HG03575 (cell line): Measurements from ENCODE around the gene TAPBPL.

Experiments used
- ATAC-seq: cut with Tn5 transposase; IDR thresholded peaks from one replicate; pipeline ENCODE4 v1.9.1; 2021; ENCODE audit not compliant: unreplicated experiment, insufficient number of reproducible peaks, low FRiP score; ENCODE audit errors: extremely low read depth

TAPBPL gene

GRCh38 chr12:6434205-6435140 is 17.4 kb upstream of the TAPBPL start:
- no peak for ATAC-seq

GRCh38 chr12:6435961-6436715 is 15.7 kb upstream of the TAPBPL start:
- no peak for ATAC-seq

DNA sequence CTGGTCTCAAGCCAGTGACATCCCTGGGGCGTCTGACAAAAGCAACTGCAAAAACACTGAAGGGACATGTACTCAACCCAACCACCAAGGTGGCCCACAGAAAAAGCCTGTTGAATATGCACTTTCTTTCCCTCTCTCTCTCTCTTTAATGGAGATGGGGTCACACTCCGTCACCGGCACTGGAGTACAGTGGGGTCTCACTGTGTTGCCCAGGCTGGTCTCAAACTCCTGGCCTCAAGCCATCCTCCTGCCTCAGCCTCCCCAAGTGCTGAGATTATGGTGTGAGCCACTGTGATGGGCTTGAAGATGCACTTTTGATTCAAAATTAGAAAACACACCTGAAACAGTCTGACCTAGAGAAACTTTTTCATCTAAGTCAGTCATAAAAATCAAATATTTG is 14.3 kb upstream of the TAPBPL start:
- no peak for ATAC-seq

DNA sequence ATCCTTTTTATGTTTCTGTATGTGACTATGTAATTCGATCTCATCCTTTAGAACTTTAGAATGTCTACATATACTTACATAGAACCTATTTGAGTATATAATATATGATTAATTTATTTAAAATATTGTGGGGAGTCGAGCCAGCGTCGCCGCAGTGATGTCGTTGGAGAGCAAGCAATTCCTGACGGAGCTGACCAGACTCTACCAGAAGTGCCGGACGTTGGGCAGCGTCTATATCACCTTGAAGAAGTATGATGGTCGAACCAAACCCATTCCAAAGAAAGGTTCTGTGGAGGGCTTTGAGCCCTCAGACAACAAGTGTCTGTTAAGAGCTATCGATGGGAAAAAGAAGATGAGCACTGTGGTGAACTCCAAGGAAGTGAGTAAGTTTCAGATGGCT is 13.5 kb upstream of the TAPBPL start:
- no peak for ATAC-seq

DNA sequence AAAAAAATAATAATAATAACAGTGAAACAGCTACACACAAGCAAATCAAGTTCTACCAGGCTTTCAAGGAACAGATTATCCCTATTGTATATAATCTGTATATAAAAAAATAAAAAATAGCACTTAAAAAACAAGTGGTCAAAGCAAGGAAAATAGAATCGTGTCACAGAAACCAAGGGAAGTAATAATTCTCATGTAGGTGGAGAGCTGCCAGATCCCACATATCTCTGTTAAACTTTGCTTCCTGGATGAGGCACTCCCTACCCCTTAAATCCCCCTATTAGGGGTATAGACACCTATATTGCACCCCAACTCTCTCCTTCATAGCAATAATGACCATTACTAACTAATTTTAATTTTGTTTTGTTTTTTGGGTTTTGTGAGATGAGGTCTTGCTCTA is 11.5 kb upstream of the TAPBPL start:
- ATAC-seq = no peak

DNA sequence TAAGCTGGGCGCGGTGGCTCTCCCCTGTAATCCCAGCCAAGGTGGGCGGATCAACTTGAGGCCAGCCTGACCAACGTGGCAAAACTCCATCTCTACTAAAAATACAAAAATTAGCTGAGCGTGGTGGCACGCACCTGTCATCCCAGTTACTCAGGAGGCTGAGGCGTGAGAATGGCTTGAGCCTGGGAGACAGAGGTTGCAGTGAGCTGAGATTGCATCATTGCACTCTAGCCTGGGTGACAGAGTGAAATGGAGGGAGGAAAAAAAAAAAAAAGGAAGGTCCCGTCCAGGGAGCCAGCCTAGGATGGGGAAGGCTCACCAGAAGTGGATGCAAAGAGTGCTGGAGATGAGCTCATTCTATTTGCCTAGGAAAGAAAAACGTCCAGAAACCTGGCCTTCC is 9.0 kb upstream of the TAPBPL start:
- ATAC-seq = no peak

DNA sequence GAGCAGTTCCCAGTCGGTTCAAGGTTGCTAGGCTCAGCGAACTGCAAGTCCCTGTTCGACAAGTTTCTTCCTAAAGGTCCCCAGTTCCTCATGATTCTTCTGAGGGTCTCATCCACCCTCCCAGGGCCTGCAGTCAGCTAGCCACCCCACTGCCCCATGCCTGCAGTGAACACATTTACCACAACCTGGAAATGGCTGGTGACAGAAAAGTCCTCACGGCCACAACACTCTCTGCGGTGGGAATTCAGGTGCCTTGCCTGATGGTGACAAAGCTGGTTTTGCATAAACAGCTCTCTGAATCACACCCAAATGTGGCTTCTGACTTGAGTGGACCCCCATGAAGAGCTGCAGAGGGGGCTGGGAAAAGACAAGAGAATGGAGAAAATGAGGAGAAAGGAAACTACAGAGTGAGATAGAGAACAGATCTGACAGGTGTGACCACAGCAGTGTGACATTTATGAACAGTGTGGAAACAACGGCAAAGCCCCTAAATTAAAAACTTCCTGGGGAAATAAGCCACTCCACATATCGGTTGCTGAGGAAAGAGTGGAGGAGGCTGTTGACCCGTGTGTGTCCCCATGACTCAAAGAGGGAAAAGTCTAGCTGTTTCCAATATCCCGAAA is 8.4 kb upstream of the TAPBPL start:
- no peak for ATAC-seq

DNA sequence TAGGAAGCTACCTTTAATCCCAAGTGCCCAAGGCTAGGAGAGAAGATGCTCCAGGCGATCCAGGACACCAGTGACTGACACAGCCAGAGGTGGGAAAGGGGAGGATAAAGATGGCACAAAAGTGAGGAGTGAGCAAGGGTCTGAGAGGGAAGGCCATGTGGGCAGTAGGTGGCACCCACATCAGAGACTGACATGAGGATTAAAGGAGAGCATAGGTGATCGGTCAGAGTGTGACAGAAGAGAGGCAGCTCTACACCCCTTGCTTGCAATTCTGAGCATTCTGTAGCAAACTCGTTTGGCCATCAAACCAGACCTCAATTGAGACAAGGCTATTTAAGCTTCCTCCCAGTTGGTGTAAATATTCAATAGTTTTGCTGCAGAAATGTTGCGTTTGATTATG is 7.8 kb upstream of the TAPBPL start:
- no peak for ATAC-seq

- ATAC-seq = no peak
Measured at GRCh38 chr12:6444704-6445688, 6.8 kb upstream of the TAPBPL start, which contains the start of gene CD27. TSS of gene CD27 (plus strand) at chr12:6444955. CDS start at chr12:6445096, 141 bp downstream.

DNA sequence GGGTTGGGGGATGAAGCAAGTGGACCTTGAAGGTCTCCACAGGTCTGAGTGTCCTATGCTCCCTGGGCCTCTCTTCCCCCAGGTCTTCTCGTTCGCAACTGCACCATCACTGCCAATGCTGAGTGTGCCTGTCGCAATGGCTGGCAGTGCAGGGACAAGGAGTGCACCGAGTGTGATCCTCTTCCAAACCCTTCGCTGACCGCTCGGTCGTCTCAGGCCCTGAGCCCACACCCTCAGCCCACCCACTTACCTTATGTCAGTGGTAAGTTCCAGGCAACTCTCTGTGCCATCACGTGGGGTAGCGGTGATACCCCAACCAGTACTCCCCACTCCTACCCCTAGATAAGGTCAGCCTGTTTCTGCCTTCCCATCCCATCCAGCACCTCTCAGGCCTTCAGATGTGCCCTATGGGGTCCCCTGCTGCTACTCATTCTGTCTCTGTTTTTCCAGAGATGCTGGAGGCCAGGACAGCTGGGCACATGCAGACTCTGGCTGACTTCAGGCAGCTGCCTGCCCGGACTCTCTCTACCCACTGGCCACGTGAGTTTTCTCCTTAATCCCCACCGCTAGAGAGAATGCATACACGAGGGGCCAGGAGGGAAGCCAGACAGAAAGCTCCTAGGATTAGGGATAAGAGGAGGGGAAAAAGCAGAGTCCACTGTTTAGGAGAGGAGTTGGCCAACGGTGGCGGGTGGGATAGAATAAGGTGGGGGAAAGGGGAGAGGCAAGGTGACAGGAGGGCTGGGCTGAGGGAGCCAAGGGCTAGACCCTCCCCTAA is 1.6 kb upstream of the TAPBPL start:
- no peak for ATAC-seq

GRCh38 chr12:6450869-6451347 is 934 bp upstream of the TAPBPL start:
- no peak for ATAC-seq

GRCh38 chr12:6452245-6452943 is 552 bp downstream of the TAPBPL start:
- no peak for ATAC-seq

- ATAC-seq = no peak
Measured at GRCh38 chr12:6452944-6453630, 1.2 kb downstream of the TAPBPL start.

DNA sequence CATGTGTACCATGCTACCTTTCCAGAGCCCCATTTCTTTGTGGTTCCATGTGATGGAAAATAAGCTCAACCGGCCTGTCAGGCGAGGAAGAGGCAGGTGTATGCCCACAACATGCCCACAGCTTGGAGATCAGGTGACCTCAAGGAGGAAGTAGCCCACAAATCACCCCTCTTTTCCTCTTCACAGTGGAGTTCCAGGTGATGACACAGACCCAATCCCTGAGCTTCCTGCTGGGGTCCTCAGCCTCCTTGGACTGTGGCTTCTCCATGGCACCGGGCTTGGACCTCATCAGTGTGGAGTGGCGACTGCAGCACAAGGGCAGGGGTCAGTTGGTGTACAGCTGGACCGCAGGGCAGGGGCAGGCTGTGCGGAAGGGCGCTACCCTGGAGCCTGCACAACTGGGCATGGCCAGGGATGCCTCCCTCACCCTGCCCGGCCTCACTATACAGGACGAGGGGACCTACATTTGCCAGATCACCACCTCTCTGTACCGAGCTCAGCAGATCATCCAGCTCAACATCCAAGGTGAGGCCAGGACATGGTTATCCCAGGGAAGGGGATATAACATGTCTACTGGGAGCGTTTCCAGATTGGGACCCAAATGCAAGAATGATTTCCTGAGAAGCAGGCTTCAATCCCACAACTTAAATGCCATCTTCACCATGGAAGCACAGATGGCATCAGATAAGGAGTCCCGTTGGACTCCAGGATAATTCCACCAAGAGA is 5.5 kb downstream of the TAPBPL start:
- ATAC-seq = no peak

- no peak for ATAC-seq
Measured at GRCh38 chr12:6458281-6459003, 6.6 kb downstream of the TAPBPL start.

GRCh38 chr12:6459004-6459337 is 7.1 kb downstream of the TAPBPL start:
- no peak for ATAC-seq
